IgD-negative memory B cell (primary cell): ENCODE data around the gene APBB3. TPM values are rescaled to one million over a fixed set of nuclear protein-coding genes. Genes with fewer than 3 reads are reported as not detected.
"Not testable (repeated sequence)": the region's sequence is repeated elsewhere in the genome, so short reads cannot be mapped to it uniquely, and the experiment has no call there.

Source experiments
- H3K27ac Mint-ChIP-seq, 3 donors: one replicate each; pipeline ENCODE4 v1.8.0; 2020 to 2022; ENCODE audit warnings: mild to moderate bottlenecking in 3 of 3, mixed read lengths in 3 of 3, moderate library complexity in 1 of 3
- H3K27me3 Mint-ChIP-seq: one replicate; pipeline ENCODE4 v1.8.0; 2021; ENCODE audit warnings: mixed read lengths
- H3K36me3 Mint-ChIP-seq: one replicate; pipeline ENCODE4 v1.8.0; 2020; ENCODE audit warnings: mild to moderate bottlenecking, mixed read lengths
- H3K4me1 Mint-ChIP-seq, 3 donors: one replicate each; pipeline ENCODE4 v1.8.0; 2020 to 2022; ENCODE audit warnings: mixed read lengths in 3 of 3, mild to moderate bottlenecking in 1 of 3
- H3K4me3 Mint-ChIP-seq, 4 donors: one replicate each; pipeline ENCODE4 v1.8.0; 2020 to 2022; ENCODE audit warnings: mild to moderate bottlenecking in 4 of 4, mixed read lengths in 4 of 4, moderate library complexity in 3 of 4
- H3K9me3 Mint-ChIP-seq, 3 donors: one replicate each; pipeline ENCODE4 v1.8.0; 2020 to 2021; ENCODE audit warnings: mixed read lengths in 3 of 3, mild to moderate bottlenecking in 1 of 3
- polyA plus RNA-seq: library from polyadenylated mRNA; unstranded; fragments of 300-500 nt; fragmentation: Illumina TruSeq; gene quantifications from one replicate; pipeline ENCODE4 v1.2.3, GENCODE V29; 2021

The APBB3 gene
- 4.4 TPM for polyA plus RNA-seq

GRCh38 chr5:140564196-140565023, at the start of gene APBB3, which contains the start of gene SLC35A4:
APBB3 (minus strand) TSS chr5:140564598; CDS start chr5:140564245, 353 bp downstream.
SLC35A4 (plus strand) TSS chr5:140564828; CDS start chr5:140567170, 2,342 bp downstream.
- peaks cover 11 to 41% (median 23%) of the 10 kb centered on the region in 3 donors for H3K4me1 Mint-ChIP-seq

GRCh38 chr5:140611020-140611521, 46.7 kb upstream of the APBB3 start:
- Mint-ChIP-seq H3K36me3 (peaks cover 2% of the 10 kb centered on the region), H3K9me3 (no peaks in the 10 kb centered on the region), H3K4me3 (no peak overlapping the region), H3K27ac (no peak overlapping the region), H3K4me1 (peaks cover 9 to 15% (median 13%) of the 10 kb centered on the region in 3 donors), H3K27me3 (peaks cover 5% of the 10 kb centered on the region)

More at GRCh38 chr5:140564196-140565023, at the start of gene APBB3, which contains the start of gene SLC35A4:
- Mint-ChIP-seq H3K9me3 (no peaks in the 10 kb centered on the region), H3K36me3 (peaks cover 13% of the 10 kb centered on the region), H3K27ac (peak within 1 kb of the TSS; percentile 82 to 97 (median 96)), H3K4me3 (peak within 1 kb of the TSS; percentile 89 to 98 (median 97)), H3K27me3 (no peaks in the 10 kb centered on the region)

GRCh38 chr5:140609126-140609525, 44.7 kb upstream of the APBB3 start:
- peaks cover 2% of the 10 kb centered on the region for H3K36me3 Mint-ChIP-seq
- H3K9me3 Mint-ChIP-seq, result no peaks in the 10 kb centered on the region
- peaks cover 9 to 15% (median 13%) of the 10 kb centered on the region in 3 donors for H3K4me1 Mint-ChIP-seq
- H3K4me3 Mint-ChIP-seq, result no peak overlapping the region
- peaks cover 3% of the 10 kb centered on the region for H3K27me3 Mint-ChIP-seq
- H3K27ac Mint-ChIP-seq, result no peak overlapping the region

- H3K4me1 Mint-ChIP-seq, result peaks cover 9 to 15% (median 13%) of the 10 kb centered on the region in 3 donors
These were observed 44.3 kb upstream of the APBB3 start for GRCh38 chr5:140608722-140609121.

GRCh38 chr5:140607031-140607430, 42.6 kb upstream of the APBB3 start:
- Mint-ChIP-seq H3K27me3 (no peaks in the 10 kb centered on the region), H3K9me3 (peaks cover 0 to 1% (median 0%) of the 10 kb centered on the region in 3 donors), H3K27ac (no peak overlapping the region), H3K36me3 (peaks cover 2% of the 10 kb centered on the region), H3K4me1 (peaks cover 6 to 9% (median 8%) of the 10 kb centered on the region in 3 donors), H3K4me3 (no peak overlapping the region)

More at GRCh38 chr5:140608722-140609121, 44.3 kb upstream of the APBB3 start:
- Mint-ChIP-seq H3K4me3 (no peak overlapping the region), H3K27ac (no peak overlapping the region), H3K36me3 (peaks cover 2% of the 10 kb centered on the region), H3K9me3 (no peaks in the 10 kb centered on the region), H3K27me3 (peaks cover 3% of the 10 kb centered on the region)

- Mint-ChIP-seq H3K27me3 (no peaks in the 10 kb centered on the region), H3K9me3 (peaks cover 0 to 3% (median 0%) of the 10 kb centered on the region in 3 donors), H3K36me3 (peaks cover 2% of the 10 kb centered on the region), H3K4me1 (no peaks in the 10 kb centered on the region), H3K4me3 (no peak overlapping the region), H3K27ac (no peak overlapping the region)
These were observed 41.5 kb upstream of the APBB3 start for GRCh38 chr5:140605879-140606278.

GRCh38 chr5:140603734-140604133, 39.3 kb upstream of the APBB3 start:
- no peak overlapping the region for H3K27ac Mint-ChIP-seq
- no peaks in the 10 kb centered on the region for H3K27me3 Mint-ChIP-seq
- no peak overlapping the region for H3K4me3 Mint-ChIP-seq
- H3K4me1 Mint-ChIP-seq, result no peaks in the 10 kb centered on the region
- H3K36me3 Mint-ChIP-seq, result peaks cover 2% of the 10 kb centered on the region
- H3K9me3 Mint-ChIP-seq, result peaks cover 0 to 3% (median 0%) of the 10 kb centered on the region in 3 donors

GRCh38 chr5:140603446-140603698, 39.0 kb upstream of the APBB3 start:
- H3K27ac Mint-ChIP-seq, H3K36me3 Mint-ChIP-seq, H3K27me3 Mint-ChIP-seq, H3K4me3 Mint-ChIP-seq, H3K9me3 Mint-ChIP-seq, H3K4me1 Mint-ChIP-seq: not testable (repeated sequence)

GRCh38 chr5:140602147-140602546, 37.7 kb upstream of the APBB3 start:
- H3K4me3 Mint-ChIP-seq, result peak overlapping the region in 1 of 4 donors; percentile 0
- H3K27me3 Mint-ChIP-seq, result no peaks in the 10 kb centered on the region
- H3K27ac Mint-ChIP-seq, result no peak overlapping the region
- H3K9me3 Mint-ChIP-seq, result peaks cover 0 to 3% (median 0%) of the 10 kb centered on the region in 3 donors
- H3K4me1 Mint-ChIP-seq, result no peaks in the 10 kb centered on the region
- H3K36me3 Mint-ChIP-seq, result peaks cover 2% of the 10 kb centered on the region

- Mint-ChIP-seq H3K4me1 (no peaks in the 10 kb centered on the region), H3K27ac (no peak overlapping the region), H3K9me3 (peaks cover 0 to 3% (median 0%) of the 10 kb centered on the region in 3 donors), H3K27me3 (no peaks in the 10 kb centered on the region), H3K36me3 (no peaks in the 10 kb centered on the region), H3K4me3 (no peak overlapping the region)
These were observed 35.7 kb upstream of the APBB3 start for GRCh38 chr5:140600096-140600495.

GRCh38 chr5:140598836-140599235, 34.4 kb upstream of the APBB3 start:
- no peaks in the 10 kb centered on the region for H3K36me3 Mint-ChIP-seq
- H3K27ac Mint-ChIP-seq, result no peak overlapping the region
- peaks cover 0 to 3% (median 0%) of the 10 kb centered on the region in 3 donors for H3K9me3 Mint-ChIP-seq
- no peaks in the 10 kb centered on the region for H3K4me1 Mint-ChIP-seq
- H3K27me3 Mint-ChIP-seq, result no peaks in the 10 kb centered on the region
- no peak overlapping the region for H3K4me3 Mint-ChIP-seq

GRCh38 chr5:140596321-140596741, 31.9 kb upstream of the APBB3 start:
- Mint-ChIP-seq H3K4me3 (no peak overlapping the region), H3K9me3 (no peaks in the 10 kb centered on the region), H3K27me3 (no peaks in the 10 kb centered on the region), H3K36me3 (no peaks in the 10 kb centered on the region), H3K4me1 (no peaks in the 10 kb centered on the region), H3K27ac (no peak overlapping the region)

- no peaks in the 10 kb centered on the region for H3K9me3 Mint-ChIP-seq
- H3K27me3 Mint-ChIP-seq, result no peaks in the 10 kb centered on the region
- H3K4me1 Mint-ChIP-seq, result no peaks in the 10 kb centered on the region
- no peaks in the 10 kb centered on the region for H3K36me3 Mint-ChIP-seq
- H3K27ac Mint-ChIP-seq, result no peak overlapping the region
- H3K4me3 Mint-ChIP-seq, result no peak overlapping the region
These were observed 31.3 kb upstream of the APBB3 start for GRCh38 chr5:140595538-140596300.

GRCh38 chr5:140594169-140594568, 29.8 kb upstream of the APBB3 start:
- no peak overlapping the region for H3K27ac Mint-ChIP-seq
- H3K36me3 Mint-ChIP-seq, result no peaks in the 10 kb centered on the region
- no peaks in the 10 kb centered on the region for H3K27me3 Mint-ChIP-seq
- no peak overlapping the region for H3K4me3 Mint-ChIP-seq
- no peaks in the 10 kb centered on the region for H3K9me3 Mint-ChIP-seq
- H3K4me1 Mint-ChIP-seq, result no peaks in the 10 kb centered on the region

GRCh38 chr5:140593070-140593469, 28.7 kb upstream of the APBB3 start:
- H3K4me3 Mint-ChIP-seq, H3K4me1 Mint-ChIP-seq, H3K27me3 Mint-ChIP-seq, H3K9me3 Mint-ChIP-seq, H3K36me3 Mint-ChIP-seq, H3K27ac Mint-ChIP-seq: not testable (repeated sequence)
